Effector CD8-positive, alpha-beta T cell (primary cell): ENCODE measurements around the gene ZNF831.

ENCODE experiments used
- DNase-seq: peaks from one replicate; lab custom pipeline; 2025; lab: John Stamatoyannopoulos, UW
- total RNA-seq, 4 experiments: gene quantifications; one replicate each; lab custom pipeline; 2026; lab: John Stamatoyannopoulos, UW

ZNF831 gene
- 107 to 184 (median 171) reads per million in 4 experiments for total RNA-seq

GRCh38 chr20:59163631-59164530 is at the start of gene ZNF831:
TSS of gene ZNF831 (plus strand) at chr20:59163821. CDS start at chr20:59191020, 27,199 bp downstream.
- DNase-seq, result no peak

GRCh38 chr20:59117526-59117925 is 46.1 kb upstream of the ZNF831 start:
- no peak for DNase-seq

- no peak for DNase-seq
Measured at GRCh38 chr20:59118855-59119254, 44.8 kb upstream of the ZNF831 start.

GRCh38 chr20:59120491-59120890 is 43.1 kb upstream of the ZNF831 start:
- DNase-seq, result no peak

- no peak for DNase-seq
Measured at GRCh38 chr20:59120919-59121318, 42.7 kb upstream of the ZNF831 start.

GRCh38 chr20:59121714-59122565 is 41.7 kb upstream of the ZNF831 start:
- no peak for DNase-seq

- no peak for DNase-seq
Measured at GRCh38 chr20:59122566-59122919, 41.1 kb upstream of the ZNF831 start.

- DNase-seq, result no peak
Measured at GRCh38 chr20:59123011-59123677, 40.5 kb upstream of the ZNF831 start.

- DNase-seq, result no peak
Measured at GRCh38 chr20:59123678-59124255, 39.9 kb upstream of the ZNF831 start.

- DNase-seq, result no peak
Measured at GRCh38 chr20:59124296-59125029, 39.2 kb upstream of the ZNF831 start.

- no peak for DNase-seq
Measured at GRCh38 chr20:59125332-59125731, 38.3 kb upstream of the ZNF831 start.

GRCh38 chr20:59125836-59126235 is 37.8 kb upstream of the ZNF831 start:
- DNase-seq, result no peak

GRCh38 chr20:59127839-59128238 is 35.8 kb upstream of the ZNF831 start:
- no peak for DNase-seq

- no peak for DNase-seq
Measured at GRCh38 chr20:59131551-59132285, 31.9 kb upstream of the ZNF831 start.

GRCh38 chr20:59134182-59134581 is 29.4 kb upstream of the ZNF831 start:
- DNase-seq, result no peak

- no peak for DNase-seq
Measured at GRCh38 chr20:59135093-59135492, 28.5 kb upstream of the ZNF831 start.

GRCh38 chr20:59136027-59136426 is 27.6 kb upstream of the ZNF831 start:
- no peak for DNase-seq

GRCh38 chr20:59137532-59137931 is 26.1 kb upstream of the ZNF831 start:
- DNase-seq, result no peak

GRCh38 chr20:59138114-59138748 is 25.4 kb upstream of the ZNF831 start:
- DNase-seq, result no peak

- DNase-seq, result no peak
Measured at GRCh38 chr20:59139998-59140397, 23.6 kb upstream of the ZNF831 start.
